HepG2 (cell line): ENCODE measurements around the gene YLPM1.

Experiments used
- KLF16 ChIP-seq, 2 experiments: sonication (generic) in 1 of 2; formaldehyde crosslinking in 1 of 2; IDR thresholded peaks; 2 replicates each; pipeline versions ENCODE4 v1.6.1 to v1.8.0; 2016 to 2023; ENCODE audit warnings: missing genetic modification reagents in 2 of 2, missing compliant biosample characterization in 1 of 2
- SMC3 ChIP-seq: IDR thresholded peaks from 2 replicates; pipeline ENCODE4 v1.6.1; 2011; ENCODE audit warnings: low read length, improper control_type of control experiment
- ZBTB42 ChIP-seq: sonication (generic); formaldehyde crosslinking; IDR thresholded peaks from 2 replicates; pipeline ENCODE4 v1.5.0; 2020; ENCODE audit warnings: mild to moderate bottlenecking, missing genetic modification reagents
- ZFX ChIP-seq: sonication (generic); formaldehyde crosslinking; IDR thresholded peaks from 2 replicates; pipeline ENCODE4 v1.4.0; 2020; ENCODE audit warnings: mild to moderate bottlenecking, low read depth, missing genetic modification reagents, moderate library complexity
- TF ChIP-seq, protein P1 (sequence below): sonication (generic); formaldehyde crosslinking; IDR thresholded peaks from 2 replicates; pipeline ENCODE4 v1.4.0; 2020; ENCODE audit warnings: missing genetic modification reagents
- TF ChIP-seq, protein P2 (sequence below): sonication (generic); formaldehyde crosslinking; IDR thresholded peaks from 2 replicates; pipeline ENCODE4 v1.8.1; 2023; ENCODE audit warnings: mild to moderate bottlenecking, missing genetic modification reagents

DNA sequence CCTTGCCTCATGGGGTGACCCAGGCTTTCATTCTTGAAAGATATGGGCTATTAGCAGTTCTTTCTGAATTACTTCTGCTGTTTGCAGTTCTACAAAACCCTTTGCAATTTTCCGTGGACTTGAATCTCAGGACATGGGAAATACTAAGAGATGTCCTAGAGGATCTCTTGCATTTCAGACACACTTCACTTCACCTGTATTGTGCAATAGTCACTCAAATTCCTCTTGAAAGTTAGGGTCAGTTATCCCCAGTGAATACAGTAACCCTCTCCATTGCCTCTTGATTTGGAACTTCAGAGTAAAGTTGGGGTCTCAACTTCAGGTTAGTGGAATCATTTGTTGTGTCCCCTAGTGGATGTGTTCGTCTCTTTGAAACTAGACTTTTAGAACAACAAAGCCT lies 31.8 kb downstream of the YLPM1 start:
- TF ChIP-seq SMC3 = no peak
- TF ChIP-seq, protein P1, sequence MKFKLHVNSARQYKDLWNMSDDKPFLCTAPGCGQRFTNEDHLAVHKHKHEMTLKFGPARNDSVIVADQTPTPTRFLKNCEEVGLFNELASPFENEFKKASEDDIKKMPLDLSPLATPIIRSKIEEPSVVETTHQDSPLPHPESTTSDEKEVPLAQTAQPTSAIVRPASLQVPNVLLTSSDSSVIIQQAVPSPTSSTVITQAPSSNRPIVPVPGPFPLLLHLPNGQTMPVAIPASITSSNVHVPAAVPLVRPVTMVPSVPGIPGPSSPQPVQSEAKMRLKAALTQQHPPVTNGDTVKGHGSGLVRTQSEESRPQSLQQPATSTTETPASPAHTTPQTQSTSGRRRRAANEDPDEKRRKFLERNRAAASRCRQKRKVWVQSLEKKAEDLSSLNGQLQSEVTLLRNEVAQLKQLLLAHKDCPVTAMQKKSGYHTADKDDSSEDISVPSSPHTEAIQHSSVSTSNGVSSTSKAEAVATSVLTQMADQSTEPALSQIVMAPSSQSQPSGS (CRISPR knock-in tag) = no peak
- TF ChIP-seq KLF16 (CRISPR knock-in tag; IDR thresholded peaks at IDR 0.05) = no peak
- TF ChIP-seq ZFX = no peak
- TF ChIP-seq, protein P2, sequence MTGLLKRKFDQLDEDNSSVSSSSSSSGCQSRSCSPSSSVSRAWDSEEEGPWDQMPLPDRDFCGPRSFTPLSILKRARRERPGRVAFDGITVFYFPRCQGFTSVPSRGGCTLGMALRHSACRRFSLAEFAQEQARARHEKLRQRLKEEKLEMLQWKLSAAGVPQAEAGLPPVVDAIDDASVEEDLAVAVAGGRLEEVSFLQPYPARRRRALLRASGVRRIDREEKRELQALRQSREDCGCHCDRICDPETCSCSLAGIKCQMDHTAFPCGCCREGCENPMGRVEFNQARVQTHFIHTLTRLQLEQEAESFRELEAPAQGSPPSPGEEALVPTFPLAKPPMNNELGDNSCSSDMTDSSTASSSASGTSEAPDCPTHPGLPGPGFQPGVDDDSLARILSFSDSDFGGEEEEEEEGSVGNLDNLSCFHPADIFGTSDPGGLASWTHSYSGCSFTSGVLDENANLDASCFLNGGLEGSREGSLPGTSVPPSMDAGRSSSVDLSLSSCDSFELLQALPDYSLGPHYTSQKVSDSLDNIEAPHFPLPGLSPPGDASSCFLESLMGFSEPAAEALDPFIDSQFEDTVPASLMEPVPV (CRISPR knock-in tag) = no peak
- TF ChIP-seq ZBTB42 = no peak
